Tibial nerve (tissue), 4 donors: Measurements from ENCODE around the gene ZCCHC7. TPM values are rescaled to one million over a fixed set of nuclear protein-coding genes. Genes with fewer than 3 reads are reported as not detected.

Experiments
- DNase-seq, 2 donors: peaks; one replicate each; pipeline ENCODE4 v3.0.0-alpha.2; 2019; ENCODE audit warnings: low spot score in 2 of 2
- H3K27ac ChIP-seq, 4 donors: fragments of 200-600 bp; sonication (generic) in 3 of 4; one replicate each; pipeline ENCODE4 v1.5.1; 2017 to 2019; ENCODE audit warnings: mild to moderate bottlenecking in 1 of 4
- H3K27me3 ChIP-seq, 2 donors: fragments of 200-600 bp; sonication (generic) in 1 of 2; one replicate each; pipeline versions ENCODE4 v1.5.1 to v1.6.0; 2017 to 2019
- H3K36me3 ChIP-seq, 3 donors: fragments of 200-600 bp; sonication (generic); one replicate each; pipeline ENCODE4 v1.5.1; 2018 to 2019
- H3K4me1 ChIP-seq, 4 donors: fragments of 200-600 bp; sonication (generic) in 3 of 4; one replicate each; pipeline ENCODE4 v1.5.1; 2017 to 2019
- H3K4me3 ChIP-seq, 4 donors: fragments of 200-600 bp; sonication (generic) in 3 of 4; one replicate each; pipeline ENCODE4 v1.5.1; 2017 to 2019; ENCODE audit warnings: mild to moderate bottlenecking in 1 of 4, moderate library complexity in 1 of 4
- H3K9me3 ChIP-seq, 4 donors: fragments of 200-600 bp; sonication (generic) in 3 of 4; one replicate each; pipeline ENCODE4 v1.5.1; 2017 to 2019
- EP300 ChIP-seq, 2 donors: sonication (generic); formaldehyde crosslinking; IDR thresholded peaks; one replicate each; pipeline ENCODE4 v1.6.1; 2017; ENCODE audit warnings: antibody characterized with exemption in 2 of 2, mild to moderate bottlenecking in 1 of 2
- POLR2A ChIP-seq, 2 donors: fragments of 450-650 bp; IDR thresholded peaks; one replicate each; pipeline ENCODE4 v1.6.1; 2017; ENCODE audit warnings: antibody characterized with exemption in 2 of 2, mild to moderate bottlenecking in 2 of 2, moderate library complexity in 2 of 2
- WGBS, 2 donors: methylation state at CpG; one replicate each; pipeline ENCODE4 v1.1.5; 2018; 5-methylcytosine and 5-hydroxymethylcytosine counted together
- total RNA-seq, 4 donors: library from RNA; depleted of rRNA; stranded (reverse); fragments of >200 nt; gene quantifications; one replicate each; pipeline ENCODE4 v1.1.0, GENCODE V29; 2016
- TF ChIP-seq, protein P1 (sequence below), 5 experiments: fragments of 200-600 bp in 3 of 5; fragments of 450-650 bp in 2 of 5; sonication (generic) in 3 of 5; IDR thresholded peaks; one replicate each; pipeline ENCODE4 v1.5.1; 2016 to 2019; ENCODE audit warnings: antibody characterized with exemption in 5 of 5, mild to moderate bottlenecking in 3 of 5, moderate library complexity in 2 of 5

The ZCCHC7 gene
- total RNA-seq, 4 donors from 2014 or later, result 11.8 to 24.7 (median 18.3) TPM

DNA sequence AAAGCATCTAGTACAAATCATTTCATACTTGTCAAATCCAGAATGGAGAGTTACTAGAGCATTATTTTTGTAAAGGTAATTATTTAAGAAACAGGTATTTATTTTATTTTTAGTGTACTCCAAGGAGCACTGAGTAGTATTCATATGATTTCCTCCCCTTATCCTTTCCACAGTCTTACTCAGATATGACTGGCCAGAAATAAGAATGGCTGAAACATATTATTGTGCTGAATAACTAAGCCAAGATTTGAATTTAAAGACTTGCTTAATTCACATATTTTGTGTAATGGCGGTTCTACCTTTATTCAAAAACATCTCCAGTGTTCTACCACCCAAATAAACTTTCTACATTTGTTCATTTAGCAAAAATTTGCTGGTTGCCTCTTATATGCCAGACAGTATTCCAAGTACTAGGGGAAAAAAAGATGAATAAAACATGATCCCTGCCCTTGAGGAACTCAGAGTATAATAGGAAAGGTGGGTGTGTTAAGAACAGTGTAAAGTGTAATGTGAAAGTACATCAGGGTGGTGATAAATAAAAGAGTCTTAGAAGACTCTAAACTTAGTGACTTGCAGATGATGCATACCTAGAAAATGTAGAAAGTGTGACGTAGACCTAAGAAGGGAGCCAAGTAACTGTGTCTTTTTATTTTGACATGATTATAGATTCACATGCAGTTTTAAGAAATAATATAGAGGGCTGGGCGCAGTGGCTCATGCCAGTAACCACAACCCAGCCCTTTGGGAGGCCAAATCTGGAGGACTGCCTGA is 191.7 kb downstream of the ZCCHC7 start:
- H3K27ac ChIP-seq, result no peak overlapping the region
- no peaks in the 10 kb centered on the region for H3K27me3 ChIP-seq
- H3K4me3 ChIP-seq, result no peak overlapping the region
- no peaks in the 10 kb centered on the region for H3K9me3 ChIP-seq
- H3K4me1 ChIP-seq, result no peaks in the 10 kb centered on the region
- no peak for DNase-seq
- 96 to 100% methylated on average over 3 of the region's 3 CpGs for WGBS, 2 donors
- no peak for TF ChIP-seq EP300 (IDR thresholded peaks at IDR 0.05)
- peaks cover 0 to 14% (median 0%) of the 10 kb centered on the region in 3 donors for H3K36me3 ChIP-seq

GRCh38 chr9:37324261-37324683 is 203.9 kb downstream of the ZCCHC7 start:
- Histone ChIP-seq H3K9me3 (peaks cover 0 to 10% (median 0%) of the 10 kb centered on the region in 4 donors), H3K4me1 (peaks cover 0 to 13% (median 0%) of the 10 kb centered on the region in 4 donors), H3K27ac (peak overlapping the region in 3 of 4 donors; percentile 53 to 78 (median 67)), H3K27me3 (no peaks in the 10 kb centered on the region), H3K4me3 (no peak overlapping the region), H3K36me3 (peaks cover 0 to 14% (median 0%) of the 10 kb centered on the region in 3 donors)
- DNase-seq, result no peak
- TF ChIP-seq EP300 (IDR thresholded peaks at IDR 0.05), result no peak
- no peak for TF ChIP-seq POLR2A (IDR thresholded peaks at IDR 0.05)
- TF ChIP-seq, protein P1, sequence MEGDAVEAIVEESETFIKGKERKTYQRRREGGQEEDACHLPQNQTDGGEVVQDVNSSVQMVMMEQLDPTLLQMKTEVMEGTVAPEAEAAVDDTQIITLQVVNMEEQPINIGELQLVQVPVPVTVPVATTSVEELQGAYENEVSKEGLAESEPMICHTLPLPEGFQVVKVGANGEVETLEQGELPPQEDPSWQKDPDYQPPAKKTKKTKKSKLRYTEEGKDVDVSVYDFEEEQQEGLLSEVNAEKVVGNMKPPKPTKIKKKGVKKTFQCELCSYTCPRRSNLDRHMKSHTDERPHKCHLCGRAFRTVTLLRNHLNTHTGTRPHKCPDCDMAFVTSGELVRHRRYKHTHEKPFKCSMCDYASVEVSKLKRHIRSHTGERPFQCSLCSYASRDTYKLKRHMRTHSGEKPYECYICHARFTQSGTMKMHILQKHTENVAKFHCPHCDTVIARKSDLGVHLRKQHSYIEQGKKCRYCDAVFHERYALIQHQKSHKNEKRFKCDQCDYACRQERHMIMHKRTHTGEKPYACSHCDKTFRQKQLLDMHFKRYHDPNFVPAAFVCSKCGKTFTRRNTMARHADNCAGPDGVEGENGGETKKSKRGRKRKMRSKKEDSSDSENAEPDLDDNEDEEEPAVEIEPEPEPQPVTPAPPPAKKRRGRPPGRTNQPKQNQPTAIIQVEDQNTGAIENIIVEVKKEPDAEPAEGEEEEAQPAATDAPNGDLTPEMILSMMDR (IDR thresholded peaks at IDR 0.05), result no peak
- 51 to 59% methylated on average over 7 of the region's 7 CpGs for WGBS, 2 donors

GRCh38 chr9:37324691-37325490 is 204.5 kb downstream of the ZCCHC7 start:
- no peak overlapping the region for H3K4me3 ChIP-seq
- no peaks in the 10 kb centered on the region for H3K27me3 ChIP-seq
- peak overlapping the region; percentile 3 to 78 (median 60) for H3K27ac ChIP-seq
- no peak for DNase-seq
- 61 to 62% methylated on average over 5 of the region's 5 CpGs for WGBS, 2 donors
- H3K36me3 ChIP-seq, result peaks cover 0 to 8% (median 0%) of the 10 kb centered on the region in 3 donors
- no peak for TF ChIP-seq EP300 (IDR thresholded peaks at IDR 0.05)
- TF ChIP-seq POLR2A (IDR thresholded peaks at IDR 0.05), result no peak
- TF ChIP-seq, protein P1 (IDR thresholded peaks at IDR 0.05), result no peak
- H3K9me3 ChIP-seq, result peaks cover 0 to 6% (median 0%) of the 10 kb centered on the region in 4 donors
- peaks cover 0 to 13% (median 0%) of the 10 kb centered on the region in 4 donors for H3K4me1 ChIP-seq

DNA sequence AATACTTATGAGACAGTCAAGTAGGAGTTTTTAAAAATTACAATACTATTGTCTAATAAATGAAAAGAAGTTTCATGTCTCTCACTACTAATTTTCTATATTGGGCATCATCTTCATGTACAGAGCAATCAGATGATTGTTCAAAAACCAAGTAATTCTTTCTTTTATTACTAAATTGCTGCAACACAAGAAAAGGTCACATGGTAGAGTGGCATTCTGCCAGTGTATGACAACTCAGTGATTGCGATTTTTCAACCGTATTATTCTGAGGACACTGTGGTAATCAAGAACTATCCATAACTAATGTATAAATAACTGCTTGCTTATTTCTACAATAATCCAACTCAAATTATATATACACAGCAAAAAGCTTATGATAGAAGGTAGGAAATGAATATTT is 205.4 kb downstream of the ZCCHC7 start:
- WGBS, 2 donors, result 43 to 44% methylated on average over 2 of the region's 2 CpGs
- Histone ChIP-seq H3K36me3 (no peaks in the 10 kb centered on the region), H3K4me3 (no peak overlapping the region), H3K27ac (no peak overlapping the region), H3K9me3 (no peaks in the 10 kb centered on the region), H3K27me3 (no peaks in the 10 kb centered on the region), H3K4me1 (peaks cover 0 to 13% (median 0%) of the 10 kb centered on the region in 4 donors)
- TF ChIP-seq POLR2A (IDR thresholded peaks at IDR 0.05), result no peak
- no peak for TF ChIP-seq EP300 (IDR thresholded peaks at IDR 0.05)
- TF ChIP-seq, protein P1 (IDR thresholded peaks at IDR 0.05), result no peak
- no peak for DNase-seq

- no peaks in the 10 kb centered on the region for H3K36me3 ChIP-seq
- H3K27ac ChIP-seq, result no peak overlapping the region
- DNase-seq, result no peak
- H3K4me1 ChIP-seq, result peaks cover 0 to 13% (median 0%) of the 10 kb centered on the region in 4 donors
- TF ChIP-seq, protein P1 (IDR thresholded peaks at IDR 0.05), result no peak
- TF ChIP-seq EP300 (IDR thresholded peaks at IDR 0.05) (no peak), POLR2A (IDR thresholded peaks at IDR 0.05) (no peak)
- no peaks in the 10 kb centered on the region for H3K9me3 ChIP-seq
- WGBS, 2 donors, result 83 to 91% methylated on average over 4 of the region's 4 CpGs
- no peaks in the 10 kb centered on the region for H3K27me3 ChIP-seq
- H3K4me3 ChIP-seq, result no peak overlapping the region
Observed at GRCh38 chr9:37327553-37327952, 207.2 kb downstream of the ZCCHC7 start.
